ENCODE measurements around the gene CCDC149.
"Not testable (repeated sequence)": the region's sequence is repeated elsewhere in the genome, so short reads cannot be mapped to it uniquely, and the experiment has no call there.

The CCDC149 gene

DNA sequence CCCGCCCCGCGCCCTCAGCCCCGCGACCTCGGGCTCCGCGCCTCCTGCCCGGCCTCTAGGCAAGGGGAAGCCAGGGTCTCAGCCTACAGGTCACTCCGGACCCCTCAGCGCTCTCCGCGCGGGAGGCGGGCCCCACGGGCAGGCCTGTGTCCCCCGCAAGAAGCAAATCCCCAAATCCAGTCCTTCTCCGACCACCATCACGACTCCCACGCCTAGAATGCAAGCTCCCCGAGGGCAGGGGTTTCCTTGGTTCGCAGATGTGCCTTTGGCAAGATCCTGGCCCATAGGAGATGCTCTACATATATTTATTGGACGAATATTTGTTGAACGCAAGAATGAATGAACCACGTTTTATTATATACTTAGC is 260 bp upstream of the CCDC149 start:
- Histone ChIP-seq H3K4me1 (ENCODE audit: insufficient read depth, low read length, severe bottlenecking) (no peaks in the 10 kb centered on the region), H2AFZ (ENCODE audit: low read length) (no peak overlapping the region), H3K4me3 (ENCODE audit: low read depth, low read length, poor library complexity, severe bottlenecking) (no peak overlapping the region), H3F3A (ENCODE audit: insufficient read depth, low read length) (no peaks in the 10 kb centered on the region), H3K27ac (ENCODE audit: low read depth, low read length, poor library complexity, severe bottlenecking) (no peak overlapping the region), H3K9me2 (ENCODE audit: low read depth, low read length) (no peaks in the 10 kb centered on the region), H4K20me1 (ENCODE audit: insufficient read depth, low read length) (no peaks in the 10 kb centered on the region), H3K9ac (ENCODE audit: low read length) (no peak overlapping the region), H3K27me3 (ENCODE audit: insufficient read depth, low read length) (no peaks in the 10 kb centered on the region), H3K4me2 (ENCODE audit: low read length) (no peak overlapping the region), H3K36me3 (ENCODE audit: insufficient read depth, low read length) (no peaks in the 10 kb centered on the region), H3K79me2 (ENCODE audit: insufficient read depth, low read length) (no peaks in the 10 kb centered on the region), H3K9me3 (ENCODE audit: low read length) (no peaks in the 10 kb centered on the region)
- no peak for TF ChIP-seq EZH2 (IDR thresholded peaks at IDR 0.05; ENCODE audit: borderline replicate concordance, low read length)
- TF ChIP-seq, protein P1, sequence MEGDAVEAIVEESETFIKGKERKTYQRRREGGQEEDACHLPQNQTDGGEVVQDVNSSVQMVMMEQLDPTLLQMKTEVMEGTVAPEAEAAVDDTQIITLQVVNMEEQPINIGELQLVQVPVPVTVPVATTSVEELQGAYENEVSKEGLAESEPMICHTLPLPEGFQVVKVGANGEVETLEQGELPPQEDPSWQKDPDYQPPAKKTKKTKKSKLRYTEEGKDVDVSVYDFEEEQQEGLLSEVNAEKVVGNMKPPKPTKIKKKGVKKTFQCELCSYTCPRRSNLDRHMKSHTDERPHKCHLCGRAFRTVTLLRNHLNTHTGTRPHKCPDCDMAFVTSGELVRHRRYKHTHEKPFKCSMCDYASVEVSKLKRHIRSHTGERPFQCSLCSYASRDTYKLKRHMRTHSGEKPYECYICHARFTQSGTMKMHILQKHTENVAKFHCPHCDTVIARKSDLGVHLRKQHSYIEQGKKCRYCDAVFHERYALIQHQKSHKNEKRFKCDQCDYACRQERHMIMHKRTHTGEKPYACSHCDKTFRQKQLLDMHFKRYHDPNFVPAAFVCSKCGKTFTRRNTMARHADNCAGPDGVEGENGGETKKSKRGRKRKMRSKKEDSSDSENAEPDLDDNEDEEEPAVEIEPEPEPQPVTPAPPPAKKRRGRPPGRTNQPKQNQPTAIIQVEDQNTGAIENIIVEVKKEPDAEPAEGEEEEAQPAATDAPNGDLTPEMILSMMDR (IDR thresholded peaks at IDR 0.05; ENCODE audit: low read length), result no peak

DNA sequence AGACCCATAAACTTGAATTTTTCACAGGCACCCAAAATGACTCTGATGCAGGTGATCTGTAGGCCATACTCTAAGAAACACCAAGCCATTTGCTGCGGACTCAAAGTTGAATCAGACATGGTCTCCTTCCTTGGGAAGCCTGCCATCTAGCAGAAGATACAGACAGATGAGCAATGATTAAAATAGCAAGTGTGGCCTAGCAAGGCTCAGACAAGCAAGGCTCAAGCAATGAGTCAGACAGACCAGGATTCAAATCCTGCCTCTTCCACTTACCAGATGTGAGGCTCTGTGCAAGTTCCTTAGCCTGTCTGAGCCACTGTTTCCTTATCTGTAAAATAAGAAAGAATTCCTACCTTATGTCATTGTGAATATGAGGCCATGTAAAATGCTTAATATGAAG is 2.3 kb downstream of the CCDC149 start:
- Histone ChIP-seq H3K4me2 (ENCODE audit: low read length) (no peak overlapping the region), H3K79me2 (ENCODE audit: insufficient read depth, low read length) (no peaks in the 10 kb centered on the region), H3K4me1 (ENCODE audit: insufficient read depth, low read length, severe bottlenecking) (no peaks in the 10 kb centered on the region), H3K9me3 (ENCODE audit: low read length) (no peaks in the 10 kb centered on the region), H3F3A (ENCODE audit: insufficient read depth, low read length) (no peaks in the 10 kb centered on the region), H3K9ac (ENCODE audit: low read length) (no peak overlapping the region), H3K27me3 (ENCODE audit: insufficient read depth, low read length) (no peaks in the 10 kb centered on the region), H3K27ac (ENCODE audit: low read depth, low read length, poor library complexity, severe bottlenecking) (no peak overlapping the region), H2AFZ (ENCODE audit: low read length) (no peak overlapping the region), H3K9me2 (ENCODE audit: low read depth, low read length) (no peaks in the 10 kb centered on the region), H4K20me1 (ENCODE audit: insufficient read depth, low read length) (no peaks in the 10 kb centered on the region), H3K4me3 (ENCODE audit: low read depth, low read length, poor library complexity, severe bottlenecking) (no peak overlapping the region), H3K36me3 (ENCODE audit: insufficient read depth, low read length) (no peaks in the 10 kb centered on the region)
- TF ChIP-seq, protein P1 (IDR thresholded peaks at IDR 0.05; ENCODE audit: low read length), result no peak
- no peak for TF ChIP-seq EZH2 (IDR thresholded peaks at IDR 0.05; ENCODE audit: borderline replicate concordance, low read length)

DNA sequence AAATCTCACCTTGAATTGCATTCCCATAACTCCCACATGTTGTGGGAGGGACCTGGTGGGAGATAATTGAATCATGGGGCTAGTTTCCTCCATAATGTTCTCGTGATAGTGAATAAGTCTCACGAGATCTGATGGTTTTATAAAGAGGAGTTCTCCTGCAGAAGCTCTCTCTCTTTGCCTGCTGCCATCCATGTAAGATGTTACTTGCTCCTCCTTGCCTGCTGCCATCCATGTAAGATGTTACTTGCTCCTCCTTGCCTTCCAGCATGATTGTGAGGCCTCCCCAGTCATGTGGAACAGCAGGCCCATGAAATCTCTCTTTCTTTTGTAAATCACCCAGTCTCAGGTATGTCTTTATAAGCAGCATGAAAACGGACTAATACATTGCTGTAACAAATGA is 3.2 kb downstream of the CCDC149 start:
- H3K9ac ChIP-seq (ENCODE audit: low read length); H3K27me3 ChIP-seq (ENCODE audit: insufficient read depth, low read length); H3K4me3 ChIP-seq (ENCODE audit: low read depth, low read length, poor library complexity, severe bottlenecking); H2AFZ ChIP-seq (ENCODE audit: low read length); H3F3A ChIP-seq (ENCODE audit: insufficient read depth, low read length); H3K9me2 ChIP-seq (ENCODE audit: low read depth, low read length); H3K79me2 ChIP-seq (ENCODE audit: insufficient read depth, low read length); H3K4me1 ChIP-seq (ENCODE audit: insufficient read depth, low read length, severe bottlenecking); H3K9me3 ChIP-seq (ENCODE audit: low read length); H4K20me1 ChIP-seq (ENCODE audit: insufficient read depth, low read length); H3K36me3 ChIP-seq (ENCODE audit: insufficient read depth, low read length); H3K27ac ChIP-seq (ENCODE audit: low read depth, low read length, poor library complexity, severe bottlenecking); H3K4me2 ChIP-seq (ENCODE audit: low read length): not testable (repeated sequence)

DNA sequence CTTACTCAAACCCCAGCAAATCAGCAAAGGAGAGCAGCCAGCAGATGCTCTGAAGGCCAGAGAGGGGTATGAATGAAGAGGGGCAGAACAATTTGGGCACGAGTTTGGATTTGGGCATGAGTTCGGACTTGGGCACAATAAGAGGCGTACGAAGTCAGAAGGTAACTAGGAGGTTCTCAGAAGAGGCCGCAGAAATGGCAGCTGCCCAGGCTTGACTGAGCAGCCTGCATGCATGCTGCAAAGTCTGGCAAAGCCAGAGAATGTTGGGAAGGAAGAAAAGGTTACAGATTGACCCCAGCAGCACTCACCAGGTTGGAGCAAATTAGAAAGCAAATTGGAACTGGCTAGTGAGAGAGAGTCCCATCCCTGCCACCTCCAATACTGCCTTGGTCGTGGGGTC is 15.2 kb downstream of the CCDC149 start:
- H3K9ac ChIP-seq (ENCODE audit: low read length), result no peak overlapping the region
- H3K4me3 ChIP-seq (ENCODE audit: low read depth, low read length, poor library complexity, severe bottlenecking), result no peak overlapping the region
- no peaks in the 10 kb centered on the region for H3K9me3 ChIP-seq (ENCODE audit: low read length)
- no peaks in the 10 kb centered on the region for H3K4me1 ChIP-seq (ENCODE audit: insufficient read depth, low read length, severe bottlenecking)
- H3F3A ChIP-seq (ENCODE audit: insufficient read depth, low read length), result no peaks in the 10 kb centered on the region
- H2AFZ ChIP-seq (ENCODE audit: low read length), result no peak overlapping the region
- H3K79me2 ChIP-seq (ENCODE audit: insufficient read depth, low read length), result no peaks in the 10 kb centered on the region
- H4K20me1 ChIP-seq (ENCODE audit: insufficient read depth, low read length), result no peaks in the 10 kb centered on the region
- H3K4me2 ChIP-seq (ENCODE audit: low read length), result no peak overlapping the region
- H3K9me2 ChIP-seq (ENCODE audit: low read depth, low read length), result no peaks in the 10 kb centered on the region
- TF ChIP-seq EZH2 (IDR thresholded peaks at IDR 0.05; ENCODE audit: borderline replicate concordance, low read length), result no peak
- TF ChIP-seq, protein P1 (IDR thresholded peaks at IDR 0.05; ENCODE audit: low read length), result no peak
- no peak overlapping the region for H3K27ac ChIP-seq (ENCODE audit: low read depth, low read length, poor library complexity, severe bottlenecking)
- no peaks in the 10 kb centered on the region for H3K27me3 ChIP-seq (ENCODE audit: insufficient read depth, low read length)
- H3K36me3 ChIP-seq (ENCODE audit: insufficient read depth, low read length), result no peaks in the 10 kb centered on the region
